ENCODE results near the gene RCAN1. TPM values are rescaled to one million over a fixed set of nuclear protein-coding genes. Genes with fewer than 3 reads are reported as not detected.
A peak's percentile ranks its signal among the peaks of the same experiment; 100 is the strongest.
"Not testable (repeated sequence)": the region's sequence is repeated elsewhere in the genome, so short reads cannot be mapped to it uniquely, and the experiment has no call there.

RCAN1 gene
- total RNA-seq, 1 experiment from 2014 or later: 66.9 TPM

DNA sequence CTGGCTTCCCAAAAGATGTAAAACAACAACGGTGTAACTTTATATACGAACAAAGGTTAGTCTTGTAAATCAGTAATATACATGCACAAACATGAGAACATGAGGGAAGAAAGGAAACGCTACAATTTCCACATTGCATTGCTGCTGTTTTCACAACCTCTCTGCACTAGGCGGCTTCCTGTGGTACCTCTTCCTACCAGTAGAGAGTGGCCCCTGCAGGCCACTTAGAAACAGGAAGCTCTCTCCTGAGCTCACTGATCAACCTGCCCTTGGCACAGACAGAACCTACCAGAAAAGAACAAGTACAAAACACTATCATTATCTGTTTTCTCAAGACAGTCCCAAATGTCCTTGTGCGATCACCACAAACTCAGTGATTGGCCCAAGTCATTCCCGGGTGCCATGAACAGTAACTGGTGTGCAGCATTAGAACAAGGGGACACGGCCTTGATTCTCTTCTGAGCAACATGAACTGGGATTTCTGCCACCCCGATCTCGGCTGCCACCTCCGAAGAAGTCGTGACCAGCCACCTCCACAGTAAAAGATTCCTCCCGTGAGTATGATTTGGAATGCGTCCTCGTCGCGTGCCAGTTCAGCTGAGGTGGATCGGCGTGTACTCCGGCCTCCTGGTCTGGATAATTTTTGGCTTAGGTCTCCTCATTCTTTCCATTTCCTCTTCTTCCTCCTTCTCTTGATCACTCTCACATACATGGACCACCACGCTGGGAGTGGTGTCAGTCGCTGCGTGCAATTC is 97.2 kb downstream of the RCAN1 start:
- no peak for DNase-seq (ENCODE audit: low read depth)

DNA sequence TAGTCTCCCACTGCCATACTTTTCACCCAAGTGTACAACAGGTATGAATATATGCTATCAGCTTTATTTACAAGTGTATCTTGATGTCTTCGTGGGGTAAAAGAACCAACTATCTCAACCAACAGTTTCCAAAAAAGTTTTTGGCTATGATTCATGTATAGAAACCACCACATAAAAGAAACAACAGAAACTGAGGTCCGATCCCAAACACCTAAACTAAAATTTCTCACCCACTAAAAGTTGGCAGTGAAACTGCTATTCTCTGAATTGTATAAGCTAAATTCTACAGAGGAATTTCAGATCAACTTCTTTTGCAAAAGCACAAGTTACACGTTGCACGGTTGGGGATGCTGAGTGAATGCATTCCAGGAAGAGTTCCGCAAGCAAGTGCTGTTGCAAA is 97.9 kb downstream of the RCAN1 start:
- DNase-seq (ENCODE audit: low read depth): no peak

DNA sequence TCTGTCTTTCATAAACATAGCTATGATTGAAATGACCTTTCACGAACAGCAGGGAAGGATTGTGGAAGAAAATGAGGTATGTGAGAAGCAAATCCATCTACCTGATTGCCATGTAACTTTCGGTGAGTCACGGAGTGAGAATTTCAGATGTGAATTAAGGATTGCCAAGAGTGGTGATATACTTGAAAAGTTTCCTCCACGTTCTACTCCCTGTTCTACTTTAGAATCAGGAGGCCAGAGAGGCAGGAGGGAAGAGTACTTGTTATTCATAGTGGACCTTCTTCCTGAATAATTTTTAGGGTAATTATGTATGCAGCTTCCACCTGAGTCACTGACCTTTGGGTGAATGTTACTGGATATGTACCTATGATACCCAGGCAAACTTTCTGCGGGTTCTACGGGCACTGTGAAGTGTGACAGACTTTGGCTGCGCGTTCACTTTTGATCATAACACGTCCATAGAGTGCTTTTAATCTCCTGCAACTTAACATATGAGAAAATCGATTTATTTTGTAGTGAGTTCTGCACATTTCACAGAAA is 100.3 kb downstream of the RCAN1 start:
- no peak for DNase-seq (ENCODE audit: low read depth)

DNA sequence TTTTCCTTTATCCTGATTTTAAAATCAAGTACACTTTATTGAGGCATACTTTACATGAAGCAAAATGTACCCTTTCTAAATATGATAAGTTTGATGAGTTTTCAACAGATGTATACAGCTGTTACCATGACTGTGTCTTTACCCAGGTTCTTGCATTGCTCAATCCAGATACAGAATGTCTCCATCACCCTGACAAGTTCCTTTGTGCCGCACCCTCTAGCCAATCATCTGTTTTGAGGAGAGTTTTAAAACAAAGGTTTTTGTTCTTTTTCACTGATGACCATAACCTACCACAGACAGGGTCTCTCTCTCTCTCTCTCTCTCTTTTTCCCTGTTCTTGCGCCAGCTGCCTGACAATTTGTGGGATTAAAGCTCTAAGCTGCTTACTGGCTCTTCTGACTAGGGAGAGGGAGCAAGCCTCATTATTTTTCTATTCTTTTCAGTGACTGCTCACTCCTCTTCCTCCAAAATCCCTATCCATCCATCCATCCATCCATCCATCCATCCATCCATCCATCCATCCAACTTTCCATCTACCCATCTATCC is 101.7 kb downstream of the RCAN1 start:
- DNase-seq (ENCODE audit: low read depth): no peak

DNA sequence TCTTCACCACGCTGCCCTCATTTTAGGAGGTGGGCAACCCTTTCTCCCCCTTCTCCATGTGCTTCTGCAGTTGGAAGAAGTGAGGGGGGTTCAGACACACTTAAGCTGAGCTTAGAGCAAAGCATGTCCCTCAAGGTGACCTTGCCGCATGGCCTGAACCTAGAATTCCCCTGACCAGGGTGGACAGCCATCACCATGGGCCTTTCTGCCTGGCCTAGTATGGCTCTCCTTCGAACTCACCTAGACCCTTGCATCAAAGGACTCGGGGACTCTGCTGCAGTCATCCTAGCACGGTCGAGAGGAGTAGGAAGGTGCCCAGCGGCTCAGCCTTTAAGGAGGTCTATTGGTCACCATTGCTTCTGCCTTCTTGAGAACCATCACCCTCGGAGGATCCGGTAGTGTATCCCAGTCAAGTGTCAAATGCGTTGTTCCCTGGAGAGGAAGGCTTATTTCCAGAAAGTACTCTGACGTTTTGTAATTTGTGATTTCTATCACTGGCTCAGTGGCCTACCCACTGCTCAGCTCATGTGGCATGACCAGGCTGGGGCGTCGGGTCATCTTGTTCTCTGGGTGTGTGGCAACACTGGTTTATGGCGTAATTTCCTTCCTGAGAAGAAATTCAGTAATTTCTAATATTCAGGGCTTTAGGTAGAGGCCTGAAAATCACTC is 103.0 kb downstream of the RCAN1 start, which contains the start of gene KCNE1:
KCNE1 (minus strand) TSS at position 424 of the 669 bp plus-strand sequence. CDS start 62,576 bp downstream, outside the sequence.
- DNase-seq (ENCODE audit: low read depth): no peak

DNA sequence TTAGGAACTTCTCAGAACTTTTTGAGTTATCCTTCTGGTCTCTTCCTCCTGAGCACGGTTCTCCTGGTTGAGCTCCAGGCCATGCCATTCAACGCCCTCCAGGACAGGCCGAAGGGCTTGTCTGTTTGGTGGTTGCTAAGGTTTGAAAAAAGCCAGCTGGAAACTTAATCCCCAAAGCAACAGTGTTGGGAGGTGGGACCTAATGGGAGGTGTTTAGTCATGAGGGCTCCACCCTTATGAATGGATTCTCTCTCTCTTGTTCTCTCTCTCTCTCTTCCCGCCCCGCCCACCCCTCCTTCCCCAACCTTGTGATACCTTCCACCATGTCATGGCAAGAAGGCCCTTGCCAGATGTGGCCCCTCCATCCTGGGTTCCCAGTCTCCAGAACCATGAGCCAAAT is 103.7 kb downstream of the RCAN1 start:
- peak; percentile 24 for DNase-seq (ENCODE audit: low read depth)

DNA sequence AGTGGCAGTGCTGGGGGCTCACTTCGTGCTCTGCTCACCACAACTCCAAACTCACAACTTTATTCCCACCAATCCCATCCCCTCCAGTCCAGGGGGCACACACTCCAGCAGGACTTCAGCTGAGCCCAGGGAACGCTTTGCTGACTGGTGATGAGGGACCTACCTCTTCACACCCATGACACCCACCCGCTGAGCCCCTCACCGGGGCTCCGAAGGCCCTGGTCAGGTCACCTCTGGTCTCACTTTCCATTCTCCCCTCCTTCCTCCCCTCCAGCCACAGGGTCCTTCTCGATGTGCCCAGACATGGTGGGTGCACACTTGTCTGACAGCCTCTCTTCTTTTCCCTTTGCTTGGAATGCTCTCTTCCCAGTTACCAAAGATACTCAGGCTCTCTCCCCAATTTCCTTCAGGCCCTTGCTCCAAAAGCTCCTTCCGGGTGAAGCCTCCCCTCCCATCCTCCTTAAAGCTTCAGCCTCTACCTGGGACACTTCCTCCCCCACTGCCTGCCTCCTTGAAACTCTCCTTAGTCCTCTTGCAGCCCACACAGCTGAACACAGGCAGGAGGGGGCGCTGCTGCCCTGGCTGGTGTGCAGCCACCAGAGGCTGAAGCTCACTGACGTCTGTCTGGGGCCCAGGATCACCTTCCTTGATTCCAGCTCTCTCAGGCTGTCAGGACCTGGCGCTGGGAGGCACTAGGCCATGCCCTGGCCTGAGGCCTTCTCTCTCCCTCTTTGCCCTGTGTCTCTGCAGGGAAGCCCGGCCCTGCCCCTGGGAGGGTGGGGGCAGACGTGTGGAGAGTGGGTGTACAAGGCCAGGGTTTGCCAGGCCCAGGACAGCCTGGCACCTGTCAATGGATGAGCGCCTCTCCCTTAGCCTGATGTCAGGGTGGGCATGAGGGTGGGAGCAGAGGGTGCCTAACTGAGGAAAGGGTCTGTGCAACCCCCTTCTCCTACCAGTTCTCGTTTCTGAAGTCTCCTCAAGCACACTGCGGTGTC is 104.5 kb downstream of the RCAN1 start:
- DNase-seq (ENCODE audit: low read depth): peak; percentile 80

DNA sequence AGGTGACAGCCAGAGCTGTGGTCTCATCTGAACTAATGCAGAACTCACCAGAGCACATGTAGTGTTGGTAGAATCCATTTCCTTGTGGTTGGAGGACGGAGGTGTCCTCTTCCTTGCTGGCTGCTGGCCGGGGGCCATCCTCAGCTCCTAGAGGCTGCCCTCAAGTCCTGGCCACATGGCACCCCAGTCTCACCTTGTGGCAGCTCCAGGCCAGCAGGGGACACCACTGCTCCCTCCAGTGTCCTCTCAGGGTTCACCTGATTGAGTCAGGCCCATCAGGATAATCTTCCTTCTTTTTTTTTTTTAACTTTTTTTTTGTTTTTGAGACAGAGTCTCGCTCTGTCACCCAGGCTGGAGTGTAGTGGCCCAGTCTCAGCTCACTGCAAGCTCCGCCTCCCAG is 105.8 kb downstream of the RCAN1 start:
- DNase-seq (ENCODE audit: low read depth): no peak

DNA sequence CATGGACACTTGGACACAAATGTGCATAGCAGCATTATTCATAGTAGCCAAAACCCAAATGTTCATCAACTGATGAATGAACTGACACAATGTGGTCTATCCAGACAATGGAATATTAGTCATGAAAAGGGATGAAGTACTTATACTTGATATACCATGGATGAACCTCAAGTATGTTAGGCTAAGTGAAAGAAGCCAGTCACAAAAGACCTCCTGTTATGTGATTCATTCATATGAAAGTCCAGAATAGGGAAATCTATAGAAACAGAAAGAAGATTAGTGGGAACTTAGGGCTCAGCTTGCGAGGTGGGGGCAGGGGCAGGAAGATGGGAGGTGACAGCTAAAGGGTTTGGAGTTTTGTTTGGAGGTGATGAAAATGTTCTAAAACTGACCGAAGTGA is 110.3 kb downstream of the RCAN1 start:
- no peak for DNase-seq (ENCODE audit: low read depth)

DNA sequence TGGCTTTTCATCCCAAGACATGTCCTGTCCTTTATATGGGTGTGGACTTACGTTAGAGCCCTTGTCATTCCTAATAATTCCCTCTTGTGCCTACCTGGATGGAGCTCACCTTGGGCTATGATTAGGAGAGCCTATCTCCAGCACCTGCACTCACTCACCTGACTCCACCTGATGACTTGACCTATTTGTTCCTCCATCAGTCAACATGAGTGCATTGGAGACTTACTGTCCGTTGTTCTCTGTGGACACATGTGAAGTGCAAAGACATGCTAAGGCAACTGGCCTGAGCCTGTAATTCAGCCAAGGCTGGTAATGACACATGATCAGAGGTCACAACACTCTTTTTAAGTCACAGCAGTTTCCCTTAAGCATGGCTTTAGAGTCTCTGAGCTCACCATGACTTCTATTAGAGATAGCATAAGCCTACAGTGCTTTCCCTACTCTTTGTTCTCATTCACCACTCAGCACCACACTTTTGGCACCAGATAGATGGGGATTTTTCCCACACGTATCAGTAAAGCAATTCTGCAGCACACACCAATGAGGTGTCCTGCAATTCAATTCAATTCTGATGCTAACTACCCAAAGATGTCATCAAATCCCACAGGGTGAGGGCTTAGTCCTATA is 112.3 kb downstream of the RCAN1 start:
- DNase-seq (ENCODE audit: low read depth): no peak

DNA sequence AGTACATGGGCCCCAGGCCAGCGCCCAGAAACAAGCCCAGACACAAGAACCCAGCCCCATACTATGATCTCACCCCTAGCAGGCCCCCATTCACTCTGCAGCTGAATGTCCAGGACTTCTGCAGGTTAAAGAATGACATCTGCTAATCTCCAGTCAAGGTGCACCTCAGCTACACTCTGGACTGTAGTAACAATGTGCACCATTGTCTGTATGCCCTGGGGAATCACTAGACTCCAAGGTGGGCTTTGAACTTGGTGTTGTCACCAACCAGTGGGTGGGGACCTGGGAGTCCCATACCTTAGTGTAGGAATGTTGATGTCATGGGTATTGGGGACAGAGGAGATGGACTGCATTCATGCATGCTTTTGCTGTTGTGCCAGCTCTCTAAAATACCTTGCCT is 113.2 kb downstream of the RCAN1 start:
- no peak for DNase-seq (ENCODE audit: low read depth)

DNA sequence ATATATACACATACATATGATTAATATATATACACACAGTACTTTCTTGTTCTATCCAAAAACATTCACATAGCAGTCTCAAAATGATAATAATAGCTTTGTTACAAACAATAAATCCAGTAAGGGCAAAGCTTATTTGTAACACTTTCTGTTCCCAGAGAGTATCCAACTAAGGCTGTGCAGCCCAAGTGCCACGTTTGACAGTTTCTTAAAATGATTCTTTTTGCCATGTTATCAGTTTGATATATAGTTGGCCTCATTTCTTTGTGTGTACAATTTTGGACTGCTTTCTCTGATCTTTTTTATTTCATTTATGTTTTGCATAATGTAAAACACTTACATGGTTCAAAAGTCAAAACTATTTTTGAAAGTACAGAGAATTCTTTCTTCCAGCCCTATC is 114.7 kb downstream of the RCAN1 start:
- no peak for DNase-seq (ENCODE audit: low read depth)

DNA sequence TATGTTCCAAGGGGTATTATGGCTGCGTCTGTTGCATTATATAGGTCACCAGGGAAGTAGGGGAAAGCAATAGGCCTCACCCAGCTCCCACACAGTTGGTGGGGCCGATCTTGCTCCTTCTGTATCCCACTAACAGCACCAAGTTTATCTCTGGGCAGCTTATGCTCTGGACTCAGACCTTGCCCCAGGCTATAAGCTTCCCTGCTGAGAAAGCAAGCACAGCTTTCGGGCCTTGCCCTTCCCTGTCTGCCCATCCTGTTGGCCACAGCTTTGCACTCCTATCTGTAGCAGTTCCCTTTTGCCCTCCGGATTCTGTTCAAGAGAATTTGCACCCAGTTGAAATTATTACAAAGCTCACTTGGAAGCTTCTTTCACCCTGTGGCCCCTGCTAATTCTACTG is 115.8 kb downstream of the RCAN1 start:
- no peak for DNase-seq (ENCODE audit: low read depth)

DNA sequence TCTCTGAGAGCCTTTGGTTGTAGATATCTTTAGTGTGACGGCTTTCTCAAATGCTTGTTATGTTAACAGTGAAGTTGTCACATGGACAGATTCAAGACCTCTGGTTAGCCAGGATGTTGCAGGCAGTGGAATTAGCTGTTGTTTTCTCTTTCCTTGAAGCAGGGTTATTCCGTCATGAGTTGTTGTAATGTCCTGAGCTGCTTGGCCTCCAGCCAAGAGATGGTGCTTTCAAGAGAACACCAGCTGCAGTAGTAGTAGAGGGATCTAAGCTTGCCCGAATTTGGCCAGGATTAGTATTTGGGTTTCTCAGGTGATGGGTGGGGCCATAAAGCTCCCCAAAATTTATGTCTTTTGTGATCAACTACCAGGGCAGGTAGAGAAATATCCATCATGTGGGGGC is 116.3 kb downstream of the RCAN1 start:
- DNase-seq (ENCODE audit: low read depth): no peak

DNA sequence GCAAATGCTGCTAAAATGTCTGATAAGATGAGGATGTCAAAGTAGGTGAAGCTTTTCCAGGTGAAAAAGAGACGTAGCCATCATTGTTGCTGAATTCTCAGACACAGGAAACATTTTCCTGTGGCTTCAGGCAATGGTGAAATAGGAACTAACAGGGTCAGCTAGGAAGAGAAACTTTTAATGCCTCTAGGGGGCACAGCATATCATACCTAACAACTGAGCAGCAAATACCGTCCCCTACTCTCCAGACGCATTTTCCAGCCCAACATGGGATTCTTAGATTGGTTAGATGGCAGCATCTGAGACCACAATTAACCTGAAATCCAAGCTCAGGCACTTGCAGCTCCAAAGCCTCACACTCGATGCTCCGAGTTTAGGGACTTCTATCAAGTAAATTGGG is 131.1 kb downstream of the RCAN1 start:
- DNase-seq (ENCODE audit: low read depth): not testable (repeated sequence)

DNA sequence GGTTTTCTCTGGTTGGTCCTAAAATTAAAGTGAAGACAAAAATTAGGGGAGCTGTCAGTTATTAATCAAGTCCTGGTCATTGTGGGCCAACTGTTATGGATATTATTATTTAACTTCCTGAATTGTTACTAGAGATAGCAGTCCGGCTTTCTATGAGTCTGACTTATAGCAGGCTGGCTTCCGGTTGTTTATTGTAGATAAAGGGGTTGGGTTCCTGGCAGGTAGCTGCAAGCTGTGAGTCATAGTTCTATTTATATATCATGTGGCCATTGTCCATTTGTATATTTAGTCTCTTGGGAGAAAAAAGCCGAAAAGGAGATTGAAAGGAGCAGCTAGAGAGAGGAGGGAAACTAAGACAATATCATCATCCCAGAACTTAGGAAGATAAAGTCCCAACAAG is 131.5 kb downstream of the RCAN1 start:
- DNase-seq (ENCODE audit: low read depth): not testable (repeated sequence)

DNA sequence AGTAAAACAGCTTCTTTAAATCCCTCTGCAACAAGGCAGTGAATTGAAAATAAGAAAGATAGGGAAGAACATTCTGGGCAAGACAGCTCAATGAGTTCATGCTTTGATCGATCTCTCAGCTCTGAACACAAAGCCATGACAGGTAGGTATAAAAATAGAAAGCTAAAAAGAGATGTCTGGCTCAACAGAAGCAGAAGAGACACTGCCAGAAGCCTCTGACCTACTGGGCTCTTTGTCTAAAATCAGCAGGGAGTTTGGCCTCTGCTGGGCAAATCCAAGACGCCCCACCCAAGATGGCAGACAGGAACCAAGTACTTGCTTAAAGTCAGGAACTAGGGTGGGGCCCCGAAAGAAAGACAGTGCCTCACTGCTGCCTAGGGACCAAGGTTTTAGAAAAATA is 147.6 kb downstream of the RCAN1 start:
- not testable (repeated sequence) for DNase-seq (ENCODE audit: low read depth)

All from Daoy (cell line).